OCI-LY7 (cell line): ENCODE data around the gene S100A8. TPM values are rescaled to one million over a fixed set of nuclear protein-coding genes. Genes with fewer than 3 reads are reported as not detected.

Experiments used
- BruUV-seq: library from RNA; stranded (reverse); fragments of 400-500 nt; replicated peaks from 2 replicates; lab custom pipeline; 2021; lab: Mats Ljungman, UMichigan
- CTCF ChIA-PET: fragments of 300-600 bp; sonication (Branson Sonifier 250); formaldehyde crosslinking; loops from one replicate; lab custom pipeline; 2022; ENCODE audit warnings: antibody characterized with exemption; ENCODE audit not compliant: unreplicated experiment; lab: Charles Lee
- POLR2A ChIA-PET: fragments of 300-600 bp; sonication (Branson Sonifier 250); formaldehyde crosslinking; loops from one replicate; lab custom pipeline; 2022; ENCODE audit warnings: antibody characterized with exemption; lab: Charles Lee
- DNase-seq: peaks from one replicate; pipeline ENCODE4 v3.0.0-alpha.2; 2015; ENCODE audit warnings: low spot score
- H2AFZ ChIP-seq: fragments of 200-600 bp; sonication (generic), shearing (Covaris generic); 2 replicates; pipeline ENCODE4 v1.6.1; 2014; ENCODE audit warnings: mild to moderate bottlenecking, antibody characterized with exemption, low read length, moderate library complexity
- H3K27ac ChIP-seq: fragments of 200-600 bp; sonication (generic); 2 replicates; pipeline ENCODE4 v1.5.1; 2014; ENCODE audit warnings: mixed run types, low read depth, mild to moderate bottlenecking, moderate library complexity, low read length, inconsistent platforms; ENCODE audit not compliant: poor library complexity, severe bottlenecking
- H3K36me3 ChIP-seq: fragments of 200-600 bp; sonication (generic); 2 replicates; pipeline ENCODE4 v1.6.1; 2014; ENCODE audit warnings: mild to moderate bottlenecking, antibody characterized with exemption, low read length, moderate library complexity, mixed read lengths; ENCODE audit not compliant: insufficient read depth
- H3K4me1 ChIP-seq: fragments of 200-600 bp; sonication (generic); 2 replicates; pipeline ENCODE4 v1.5.1; 2014; ENCODE audit warnings: mild to moderate bottlenecking, low read length; ENCODE audit not compliant: insufficient read depth, poor library complexity, severe bottlenecking
- H3K4me2 ChIP-seq: fragments of 200-600 bp; sonication (generic); 2 replicates; pipeline ENCODE4 v1.6.1; 2014; ENCODE audit warnings: mild to moderate bottlenecking, low read length
- H3K4me3 ChIP-seq: fragments of 200-600 bp; sonication (generic); 2 replicates; pipeline ENCODE4 v1.5.1; 2014; ENCODE audit warnings: mild to moderate bottlenecking, low read depth, low read length; ENCODE audit not compliant: poor library complexity, severe bottlenecking
- H3K79me2 ChIP-seq: fragments of 200-600 bp; sonication (generic); 2 replicates; pipeline ENCODE4 v1.6.1; 2016; ENCODE audit warnings: low read depth, mild to moderate bottlenecking, low read length, moderate library complexity, mixed read lengths; ENCODE audit not compliant: insufficient read depth
- H3K9me2 ChIP-seq: fragments of 200-600 bp; sonication (generic); 2 replicates; pipeline ENCODE4 v1.6.1; 2016; ENCODE audit warnings: mild to moderate bottlenecking, low read length, mixed read lengths; ENCODE audit not compliant: insufficient read depth
- H3K9me3 ChIP-seq: fragments of 200-600 bp; sonication (generic); 2 replicates; pipeline ENCODE4 v1.6.1; 2014; ENCODE audit warnings: mild to moderate bottlenecking, mixed run types, low read length, mixed read lengths
- H4K20me1 ChIP-seq: fragments of 200-600 bp; sonication (generic); 2 replicates; pipeline ENCODE4 v1.6.1; 2014; ENCODE audit warnings: mild to moderate bottlenecking, antibody characterized with exemption, low read length, moderate library complexity, mixed read lengths; ENCODE audit not compliant: insufficient read depth
- EZH2phosphoT487 ChIP-seq: fragments of 200-600 bp; sonication (generic); IDR thresholded peaks from 2 replicates; pipeline ENCODE4 v1.6.1; 2018; ENCODE audit warnings: low read depth, borderline replicate concordance, mild to moderate bottlenecking, mixed run types, antibody characterized with exemption, low read length, moderate library complexity, mixed read lengths
- intact Hi-C: fragments of 100-400 bp; cut with micrococcal nuclease; formaldehyde crosslinking; loops from one replicate; pipeline ENCODE4 v1.10.0; 2022; ENCODE audit not compliant: unreplicated experiment
- total RNA-seq, 2 experiments: library from RNA; depleted of rRNA in 1 of 2; stranded (reverse); fragments of >200 nt in 1 of 2; shearing (Covaris generic) in 1 of 2; gene quantifications; 2 replicates each; pipeline ENCODE4 v1.2.3, GENCODE V29; 2014 to 2022
- TF ChIP-seq, protein P1 (sequence below): fragments of 200-600 bp; sonication (generic); conservative IDR thresholded peaks from 2 replicates; pipeline ENCODE4 v1.5.1; 2014; ENCODE audit warnings: mild to moderate bottlenecking, antibody characterized with exemption, low read length, moderate library complexity, mixed read lengths

The S100A8 gene
- total RNA-seq, 2 experiments from 2014 or later, result not detected

DNA sequence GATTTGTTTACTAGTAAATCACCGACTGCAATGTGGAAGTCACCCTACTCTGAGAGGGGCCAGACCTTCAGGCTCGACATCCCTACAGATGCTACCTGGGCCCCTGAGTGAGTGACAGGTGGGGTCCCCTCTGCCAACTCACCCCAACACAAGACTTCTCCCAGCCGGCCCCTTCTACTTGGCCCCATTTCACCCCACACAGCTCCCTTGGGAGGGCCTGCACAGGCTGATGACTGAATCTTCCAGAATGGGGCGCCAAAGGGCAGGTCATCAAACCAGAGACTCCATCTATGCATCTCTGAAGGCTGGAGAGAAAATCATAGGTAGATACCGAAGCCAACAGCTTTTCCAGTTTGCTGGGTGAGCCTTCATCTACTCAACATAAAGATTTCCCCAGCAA is 9.4 kb upstream of the S100A8 start:
- H3K79me2 ChIP-seq, result no peaks in the 10 kb centered on the region
- H3K4me2 ChIP-seq, result no peak overlapping the region
- DNase-seq, result no peak
- CTCF ChIA-PET, result no interaction called here
- intact Hi-C loops, result no loop called here
- no peak overlapping the region for H2AFZ ChIP-seq
- H3K36me3 ChIP-seq, result no peaks in the 10 kb centered on the region
- POLR2A ChIA-PET, result no interaction called here
- H4K20me1 ChIP-seq, result no peaks in the 10 kb centered on the region
- no peaks in the 10 kb centered on the region for H3K9me2 ChIP-seq
- BruUV-seq, result no TSS peak
- H3K4me3 ChIP-seq, result no peak overlapping the region
- no peak overlapping the region for H3K27ac ChIP-seq
- TF ChIP-seq, protein P1, sequence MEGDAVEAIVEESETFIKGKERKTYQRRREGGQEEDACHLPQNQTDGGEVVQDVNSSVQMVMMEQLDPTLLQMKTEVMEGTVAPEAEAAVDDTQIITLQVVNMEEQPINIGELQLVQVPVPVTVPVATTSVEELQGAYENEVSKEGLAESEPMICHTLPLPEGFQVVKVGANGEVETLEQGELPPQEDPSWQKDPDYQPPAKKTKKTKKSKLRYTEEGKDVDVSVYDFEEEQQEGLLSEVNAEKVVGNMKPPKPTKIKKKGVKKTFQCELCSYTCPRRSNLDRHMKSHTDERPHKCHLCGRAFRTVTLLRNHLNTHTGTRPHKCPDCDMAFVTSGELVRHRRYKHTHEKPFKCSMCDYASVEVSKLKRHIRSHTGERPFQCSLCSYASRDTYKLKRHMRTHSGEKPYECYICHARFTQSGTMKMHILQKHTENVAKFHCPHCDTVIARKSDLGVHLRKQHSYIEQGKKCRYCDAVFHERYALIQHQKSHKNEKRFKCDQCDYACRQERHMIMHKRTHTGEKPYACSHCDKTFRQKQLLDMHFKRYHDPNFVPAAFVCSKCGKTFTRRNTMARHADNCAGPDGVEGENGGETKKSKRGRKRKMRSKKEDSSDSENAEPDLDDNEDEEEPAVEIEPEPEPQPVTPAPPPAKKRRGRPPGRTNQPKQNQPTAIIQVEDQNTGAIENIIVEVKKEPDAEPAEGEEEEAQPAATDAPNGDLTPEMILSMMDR, result 0 out of 2 replicates have a peak, but pooled peaks have one; percentile 27
- TF ChIP-seq EZH2phosphoT487, result no peak
- H3K4me1 ChIP-seq, result no peaks in the 10 kb centered on the region
- H3K9me3 ChIP-seq, result no peaks in the 10 kb centered on the region

DNA sequence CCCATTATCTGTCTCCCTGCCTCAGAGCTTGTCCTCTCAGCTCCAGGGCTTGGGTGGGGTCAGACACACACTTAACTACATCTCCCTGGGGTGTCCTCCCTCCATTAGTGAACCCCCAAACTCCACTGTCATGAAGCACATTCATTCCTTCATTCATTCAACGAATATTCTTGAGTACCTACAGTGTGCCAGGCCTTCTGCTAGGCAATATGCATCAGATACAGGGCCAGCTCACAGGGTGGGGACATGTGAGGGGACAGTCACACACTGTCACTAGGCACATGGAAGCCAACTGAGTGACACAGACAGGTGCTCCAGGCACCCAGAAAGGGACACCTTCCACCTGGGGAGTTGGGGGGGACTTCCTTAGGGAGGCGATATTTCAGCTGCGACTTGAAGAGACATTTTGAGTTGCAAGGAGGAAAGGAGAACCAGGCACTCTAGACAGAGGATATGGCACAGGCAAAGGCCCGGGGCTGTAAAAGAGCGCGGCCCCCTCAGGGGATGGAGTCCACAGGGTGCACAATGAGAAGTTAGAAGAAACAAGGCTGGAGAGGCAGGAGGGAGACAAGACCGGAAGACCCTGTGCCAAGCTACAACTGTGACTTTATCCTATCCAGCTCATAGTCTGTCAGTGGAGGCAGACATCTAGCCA is 8.7 kb upstream of the S100A8 start:
- BruUV-seq, result no TSS peak
- H3K4me3 ChIP-seq, result no peak overlapping the region
- no peaks in the 10 kb centered on the region for H3K9me2 ChIP-seq
- no peak overlapping the region for H3K4me2 ChIP-seq
- no peak for TF ChIP-seq EZH2phosphoT487
- TF ChIP-seq, protein P1, result no peak
- intact Hi-C loops, result no loop called here
- ChIA-PET POLR2A (no interaction called here), CTCF (interaction anchor here (0.6 kb wide), 1 partner anchor 168 kb away, joined by 3 read pairs; no protein-coding TSS in a partner anchor)
- H3K79me2 ChIP-seq, result no peaks in the 10 kb centered on the region
- no peaks in the 10 kb centered on the region for H3K4me1 ChIP-seq
- H3K27ac ChIP-seq, result no peak overlapping the region
- no peaks in the 10 kb centered on the region for H3K36me3 ChIP-seq
- no peak overlapping the region for H2AFZ ChIP-seq
- H4K20me1 ChIP-seq, result no peaks in the 10 kb centered on the region
- no peaks in the 10 kb centered on the region for H3K9me3 ChIP-seq
- DNase-seq, result no peak

DNA sequence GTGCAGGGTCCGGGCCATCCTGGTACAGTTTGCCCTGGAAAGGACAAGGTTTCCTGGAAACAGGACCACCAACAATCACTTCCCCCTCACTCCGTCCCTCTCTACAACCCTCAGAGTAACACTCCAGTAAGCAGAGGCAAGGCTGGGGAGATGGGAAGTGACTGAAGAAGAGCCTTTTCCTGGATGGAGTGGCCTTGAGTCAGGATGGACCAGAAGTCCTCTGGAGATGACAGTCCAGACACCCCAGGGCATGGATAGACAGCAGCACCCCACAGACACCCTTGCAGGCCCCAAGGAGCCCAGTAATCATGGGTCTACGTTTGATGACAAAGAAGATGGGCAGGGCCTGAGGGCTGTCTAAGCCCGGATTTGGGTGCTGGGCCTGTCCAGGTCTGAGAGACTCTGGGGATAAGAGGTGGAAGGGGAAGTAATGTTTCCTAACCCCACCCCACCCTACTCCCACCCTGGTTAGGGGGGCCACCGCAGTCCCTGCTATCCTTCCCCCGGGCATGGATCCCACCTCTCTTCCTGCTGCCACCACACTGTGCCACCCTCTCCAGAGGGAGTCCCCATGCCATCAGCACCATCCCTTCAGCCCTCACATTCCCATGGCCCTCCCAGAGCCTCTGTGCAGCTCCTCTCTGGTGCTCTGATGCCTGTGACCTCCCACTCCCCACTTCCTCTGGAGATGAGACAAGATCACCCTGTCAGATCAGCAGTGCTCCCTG is 7.2 kb upstream of the S100A8 start:
- Histone ChIP-seq H3K4me1 (no peaks in the 10 kb centered on the region), H2AFZ (no peak overlapping the region), H3K36me3 (no peaks in the 10 kb centered on the region), H3K27ac (no peak overlapping the region), H4K20me1 (no peaks in the 10 kb centered on the region), H3K79me2 (no peaks in the 10 kb centered on the region), H3K9me2 (no peaks in the 10 kb centered on the region), H3K4me2 (no peak overlapping the region), H3K9me3 (no peaks in the 10 kb centered on the region), H3K4me3 (no peak overlapping the region)
- CTCF ChIA-PET, result no interaction called here
- BruUV-seq, result no TSS peak
- DNase-seq, result no peak
- POLR2A ChIA-PET, result no interaction called here
- intact Hi-C loops, result no loop called here
- TF ChIP-seq, protein P1, result no peak
- TF ChIP-seq EZH2phosphoT487, result no peak
